ENCODE measurements around the gene WNT3A. TPM values are rescaled to one million over a fixed set of nuclear protein-coding genes. Genes with fewer than 3 reads are reported as not detected.
"Not testable (repeated sequence)": the region's sequence is repeated elsewhere in the genome, so short reads cannot be mapped to it uniquely, and the experiment has no call there.

The WNT3A gene
- not detected in 2 replicates for total RNA-seq (2014; rRNA removed; shearing (Covaris generic))

GRCh38 chr1:228006786-228007048 lies at the start of gene WNT3A:
Gene WNT3A (plus strand): TSS chr1:228006998. CDS start chr1:228007129, 131 bp downstream.
- DNase-seq (ENCODE audit: low read depth) = no peak

DNA sequence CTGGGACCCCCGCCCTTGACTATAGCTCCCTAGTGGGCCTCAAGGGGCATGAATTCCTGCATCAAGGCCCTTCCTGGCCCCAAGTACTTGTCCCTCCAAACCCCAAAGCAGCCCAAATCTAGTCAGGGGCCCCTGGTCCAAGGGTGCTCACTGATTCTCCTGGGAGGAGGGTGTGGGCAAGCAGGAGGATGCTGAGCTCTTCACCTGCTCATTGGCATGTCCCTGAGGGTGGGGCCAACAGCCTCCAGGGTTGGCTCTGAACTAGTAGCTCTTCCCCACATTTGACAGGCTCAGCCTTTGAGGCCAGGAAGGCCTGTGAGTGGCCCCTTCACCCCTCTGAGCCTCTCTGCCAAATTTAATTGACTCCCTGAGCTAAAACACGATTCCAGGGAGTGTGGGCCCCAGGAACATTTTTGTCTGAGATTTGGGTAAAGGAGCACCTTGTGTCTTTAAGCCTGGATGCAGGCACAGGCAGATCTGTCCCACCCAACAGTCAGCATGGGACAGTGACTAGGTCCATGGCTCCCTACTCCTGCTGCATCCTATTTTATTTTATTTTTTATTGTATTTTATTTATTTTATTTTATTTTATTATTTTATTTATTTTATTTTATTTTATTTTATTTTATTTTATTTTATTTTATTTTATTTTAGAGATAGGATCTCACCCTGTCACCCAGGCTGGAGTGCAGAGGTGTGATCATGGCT lies 48.0 kb upstream of the WNT3A start:
- no peak for DNase-seq (ENCODE audit: low read depth)

- no peak for DNase-seq (ENCODE audit: low read depth)
Observed at GRCh38 chr1:227959325-227959860, 47.4 kb upstream of the WNT3A start.

DNA sequence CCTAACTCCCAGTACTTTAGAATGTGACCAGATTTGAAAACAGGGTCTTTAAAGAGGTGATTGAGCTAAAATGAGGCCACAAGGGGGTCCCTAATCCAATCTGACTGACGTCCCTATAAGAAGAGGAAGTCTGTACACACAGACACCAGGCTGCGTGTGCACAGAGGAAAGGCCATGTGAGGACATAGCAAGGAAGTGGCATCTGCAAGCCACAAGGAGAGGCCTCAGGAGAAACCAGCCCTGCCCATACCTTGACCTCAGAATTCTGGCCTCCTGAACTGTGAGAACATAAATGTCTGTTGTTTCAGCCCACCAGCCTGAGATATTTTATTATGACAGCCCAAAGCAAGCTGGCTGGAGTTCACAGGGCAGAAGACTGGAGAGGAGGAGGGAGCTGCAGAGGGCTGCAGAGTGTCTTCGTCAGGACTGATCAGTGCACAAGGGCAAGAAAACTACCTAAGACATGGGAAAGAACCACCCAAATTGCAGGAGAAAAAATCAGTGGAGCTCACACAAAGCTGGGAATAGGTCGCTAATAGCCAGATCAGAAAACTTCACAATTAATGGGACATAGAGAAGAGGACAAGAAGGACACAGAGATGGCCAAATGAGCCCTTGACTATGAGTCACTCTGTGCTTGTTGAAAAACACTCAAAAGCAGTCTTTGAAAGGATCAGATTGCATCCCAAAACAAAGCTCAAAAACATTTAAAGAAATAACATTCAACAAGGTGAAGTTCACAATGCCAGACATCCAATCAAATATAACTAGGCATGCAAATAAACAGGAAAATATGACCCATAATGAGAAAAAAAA lies 44.9 kb upstream of the WNT3A start:
- DNase-seq (ENCODE audit: low read depth) = no peak

DNA sequence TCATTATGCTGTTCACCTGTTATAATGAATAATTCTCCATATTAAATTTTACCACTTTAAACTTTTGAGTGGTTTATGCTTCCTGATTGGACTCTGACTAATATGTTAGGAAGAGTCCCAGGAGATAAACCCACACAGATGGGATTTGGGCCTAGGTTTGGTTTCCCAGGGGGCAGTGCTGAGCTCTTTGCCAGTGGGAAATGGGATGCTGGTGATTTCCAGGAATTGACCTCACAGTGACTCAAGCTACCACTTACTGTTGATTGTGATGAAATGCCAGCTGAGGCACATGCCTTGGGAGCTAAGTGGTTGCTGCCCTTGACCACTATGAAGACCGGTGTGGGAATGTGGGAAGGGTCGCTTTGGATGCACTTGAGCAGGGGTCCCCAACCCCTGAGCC lies 40.1 kb upstream of the WNT3A start:
- peak; percentile 36 for DNase-seq (ENCODE audit: low read depth)

GRCh38 chr1:227967815-227968214 lies 39.0 kb upstream of the WNT3A start:
- not testable (repeated sequence) for DNase-seq (ENCODE audit: low read depth)

GRCh38 chr1:227970076-227970995 lies 36.5 kb upstream of the WNT3A start:
- DNase-seq (ENCODE audit: low read depth) = not testable (repeated sequence)

DNA sequence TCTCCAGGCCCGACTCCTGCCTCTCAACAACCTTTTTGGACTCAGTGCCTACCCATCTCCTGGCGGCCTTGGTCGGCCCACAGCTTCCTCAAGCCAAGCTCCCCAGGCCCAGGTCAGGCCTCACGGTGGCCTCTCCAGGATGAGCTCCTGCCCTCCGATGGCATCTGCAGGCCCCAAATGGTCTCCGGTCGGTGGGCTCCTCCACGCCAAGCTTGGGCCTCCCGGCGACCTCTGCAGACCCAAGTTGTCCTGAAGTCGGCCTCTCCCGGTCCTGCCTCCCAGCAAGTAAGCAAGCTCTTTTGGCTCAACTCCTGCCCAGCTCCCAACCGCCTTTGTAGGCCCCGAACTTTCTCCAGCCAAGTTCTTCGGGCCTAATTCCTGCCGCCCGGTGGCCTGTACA lies 35.6 kb upstream of the WNT3A start:
- not testable (repeated sequence) for DNase-seq (ENCODE audit: low read depth)

- DNase-seq (ENCODE audit: low read depth) = not testable (repeated sequence)
Observed at GRCh38 chr1:227971643-227972282, 35.0 kb upstream of the WNT3A start.

GRCh38 chr1:227972283-227972679 lies 34.5 kb upstream of the WNT3A start:
- not testable (repeated sequence) for DNase-seq (ENCODE audit: low read depth)

GRCh38 chr1:227972843-227973374 lies 33.9 kb upstream of the WNT3A start:
- DNase-seq (ENCODE audit: low read depth) = not testable (repeated sequence)

GRCh38 chr1:227973724-227974288 lies 33.0 kb upstream of the WNT3A start:
- DNase-seq (ENCODE audit: low read depth) = not testable (repeated sequence)

- DNase-seq (ENCODE audit: low read depth) = not testable (repeated sequence)
Observed at GRCh38 chr1:227975583-227976283, 31.1 kb upstream of the WNT3A start.

DNA sequence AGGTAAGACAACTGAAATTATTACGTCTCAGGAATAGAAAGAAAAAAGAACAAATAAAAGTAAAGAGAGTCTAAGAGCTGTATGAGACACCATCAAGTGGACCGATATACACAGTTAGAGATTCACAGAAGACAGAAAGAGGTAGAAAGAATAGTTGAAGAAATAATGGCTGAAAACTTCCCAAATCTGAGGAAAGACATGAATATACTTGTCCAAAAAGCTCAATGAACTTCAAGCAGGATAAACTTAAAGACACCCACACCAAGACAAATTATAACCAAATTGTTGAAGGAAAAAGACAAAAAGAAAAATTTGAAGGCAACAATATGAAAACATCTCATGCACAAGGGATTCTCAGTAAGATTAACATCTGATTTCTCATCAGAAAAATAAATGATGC lies 19.6 kb upstream of the WNT3A start:
- DNase-seq (ENCODE audit: low read depth) = no peak

DNA sequence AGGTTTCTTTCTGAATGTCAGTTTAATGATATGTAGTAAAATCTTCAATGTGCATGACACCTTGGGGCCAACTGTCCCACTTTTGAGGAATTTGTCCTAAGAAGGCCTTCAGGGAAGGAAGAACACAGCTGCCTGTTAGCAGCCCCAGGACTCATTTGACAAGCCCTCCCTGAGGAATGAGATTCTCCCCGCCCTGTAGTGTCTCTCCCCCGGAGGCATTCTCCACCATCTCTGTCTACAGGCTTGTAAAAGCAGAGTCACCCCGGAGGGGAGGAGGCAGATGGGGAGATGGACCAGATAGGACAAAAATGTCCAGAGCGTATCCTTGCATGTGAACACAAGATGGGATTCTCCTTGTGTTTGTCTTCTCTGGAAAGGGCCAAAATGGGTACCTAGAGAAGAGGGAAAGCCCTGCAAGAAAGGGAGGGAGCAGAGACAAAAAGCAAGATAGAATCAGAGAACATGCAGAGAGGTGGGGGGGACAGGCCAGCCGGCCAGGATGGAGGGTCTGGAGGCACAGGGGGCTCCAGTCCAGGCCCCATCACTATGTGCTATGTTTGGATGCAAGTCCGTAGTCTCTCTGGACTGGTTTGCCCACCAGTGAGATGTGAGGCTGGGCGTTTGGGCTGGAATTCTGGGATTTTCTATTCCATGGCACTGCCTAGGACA lies 12.0 kb upstream of the WNT3A start:
- DNase-seq (ENCODE audit: low read depth) = no peak

DNA sequence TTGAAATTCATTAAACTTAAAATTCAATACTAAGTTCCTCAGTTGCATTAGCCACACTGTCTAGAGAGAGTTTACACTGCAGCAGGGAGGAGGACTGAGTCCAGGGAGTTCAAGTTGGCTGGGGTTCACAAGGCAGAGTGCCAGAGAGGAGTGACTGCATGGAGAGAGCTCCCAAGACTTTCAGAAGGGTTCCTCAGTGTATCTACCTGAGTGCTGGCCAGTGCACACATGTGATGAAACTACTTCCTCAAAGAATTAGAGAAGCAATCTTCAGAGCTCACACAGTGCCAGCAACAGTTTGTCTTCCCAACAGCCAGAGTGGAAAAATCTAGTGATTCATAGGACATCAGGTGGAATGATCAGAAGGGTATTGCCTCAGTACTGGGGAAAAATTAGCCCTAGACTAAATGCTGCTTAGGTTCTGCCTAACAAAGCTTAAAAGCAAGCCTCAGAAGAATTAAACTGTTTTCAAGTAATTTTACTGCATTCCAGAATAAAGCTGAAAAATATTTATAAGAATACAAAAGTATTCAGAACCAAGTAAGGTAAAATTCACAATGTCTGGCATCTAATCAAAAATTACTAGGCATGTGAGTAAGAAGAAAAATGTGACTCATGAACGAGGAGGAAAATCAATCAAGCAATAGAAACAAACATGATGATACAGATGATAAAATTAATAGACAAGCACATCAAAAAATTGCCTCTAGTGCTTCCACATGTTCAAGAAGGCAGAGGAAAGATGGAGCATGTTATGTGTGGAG lies 10.4 kb upstream of the WNT3A start:
- no peak for DNase-seq (ENCODE audit: low read depth)

GRCh38 chr1:227998374-227999055 lies 8.3 kb upstream of the WNT3A start:
- DNase-seq (ENCODE audit: low read depth) = no peak
